UCSD-AML1 (cell line): ENCODE results near the gene GLG1.
"Not testable (repeated sequence)": the region's sequence is repeated elsewhere in the genome, so short reads cannot be mapped to it uniquely, and the experiment has no call there.

Experiments used
- DNase-seq: peaks from one replicate; lab custom pipeline; 2025; ENCODE audit not compliant: unreplicated experiment; lab: John Stamatoyannopoulos, UW

GLG1 gene

DNA sequence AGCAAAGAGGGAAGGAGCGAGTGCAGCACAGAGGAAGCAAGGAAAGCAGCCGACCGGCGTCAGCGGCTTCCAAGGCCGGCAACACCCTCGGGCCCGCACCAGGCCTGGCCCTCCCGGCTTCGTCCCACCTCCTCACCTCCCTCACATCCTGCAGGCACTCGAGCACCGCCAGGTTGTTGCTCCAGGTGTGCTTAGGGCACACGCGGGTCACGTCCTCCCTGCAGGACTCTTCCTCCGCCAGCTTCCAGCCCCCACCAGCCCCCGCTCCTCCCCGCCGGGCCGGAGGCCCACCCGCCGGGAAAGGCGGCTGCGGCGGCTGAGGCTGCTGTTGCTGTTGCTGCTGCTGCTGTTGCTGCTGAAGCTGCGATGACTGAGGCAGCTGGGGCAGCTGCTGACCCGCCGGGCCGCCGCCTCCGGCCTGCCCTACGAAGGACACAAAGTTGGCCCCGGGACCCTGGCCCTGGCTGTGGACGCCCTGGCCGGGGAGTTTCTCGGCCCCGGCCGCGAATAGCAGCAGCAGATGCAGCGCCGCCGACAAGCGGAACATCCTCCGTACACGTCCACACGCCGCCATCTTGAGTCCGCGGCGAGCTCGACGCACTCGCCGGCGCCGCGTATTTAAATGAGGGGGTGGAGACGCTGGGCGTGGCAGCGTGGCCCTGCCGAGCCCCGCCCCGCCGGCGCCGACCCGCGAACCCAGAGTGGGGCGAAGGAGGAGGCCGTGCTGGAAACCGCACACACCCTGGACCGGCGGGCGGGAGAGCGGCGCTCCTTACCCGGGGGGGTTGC, at the start of gene GLG1:
GLG1 (minus strand) TSS at position 594 of the 789 bp plus-strand sequence; CDS start at position 574, 20 bp downstream.
- DNase-seq = peak; percentile 91

DNA sequence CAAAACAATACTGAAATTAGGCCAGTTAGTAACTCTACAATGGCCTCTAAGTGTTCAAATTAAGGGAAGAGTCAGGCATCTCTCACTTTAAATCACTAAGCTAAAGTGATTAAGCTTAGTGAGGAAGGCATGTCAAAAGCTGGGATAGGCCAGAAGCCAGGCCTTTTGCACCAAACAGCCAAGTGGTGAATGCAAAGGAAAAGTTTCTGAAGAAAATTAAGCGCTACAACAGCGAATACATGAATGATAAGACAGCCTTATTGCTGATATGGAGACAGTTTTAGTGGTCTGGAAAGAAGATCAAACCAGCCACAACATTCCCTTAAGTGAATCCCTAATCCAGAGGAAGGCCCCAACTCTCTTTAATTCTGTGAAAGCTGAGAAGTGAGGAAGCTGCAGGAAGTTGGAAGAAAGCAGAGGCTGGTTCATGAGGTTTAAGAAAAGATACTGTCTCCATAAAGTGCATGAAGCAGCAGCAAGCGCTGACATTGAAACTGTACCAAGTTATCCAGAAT, 47.7 kb upstream of the GLG1 start:
- no peak for DNase-seq

DNA sequence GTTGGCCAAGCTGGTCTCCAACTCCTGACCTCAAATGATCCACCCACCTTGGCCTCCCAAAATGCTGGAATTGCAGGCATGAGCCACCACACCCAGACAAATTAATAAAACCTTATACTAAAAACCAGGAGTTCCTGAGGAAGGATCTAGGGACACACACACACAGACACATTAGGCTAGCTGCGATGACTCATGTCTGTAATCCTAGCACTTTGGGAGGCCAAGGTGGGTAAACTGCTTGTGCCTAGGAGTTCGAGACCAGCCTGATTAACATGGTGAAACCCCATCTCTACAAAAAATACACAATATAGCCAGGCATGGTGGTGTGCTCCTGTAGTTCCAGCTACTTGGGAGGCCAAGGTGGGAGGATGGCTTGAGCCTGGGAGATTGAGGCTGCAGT, 46.0 kb upstream of the GLG1 start:
- DNase-seq = not testable (repeated sequence)

DNA sequence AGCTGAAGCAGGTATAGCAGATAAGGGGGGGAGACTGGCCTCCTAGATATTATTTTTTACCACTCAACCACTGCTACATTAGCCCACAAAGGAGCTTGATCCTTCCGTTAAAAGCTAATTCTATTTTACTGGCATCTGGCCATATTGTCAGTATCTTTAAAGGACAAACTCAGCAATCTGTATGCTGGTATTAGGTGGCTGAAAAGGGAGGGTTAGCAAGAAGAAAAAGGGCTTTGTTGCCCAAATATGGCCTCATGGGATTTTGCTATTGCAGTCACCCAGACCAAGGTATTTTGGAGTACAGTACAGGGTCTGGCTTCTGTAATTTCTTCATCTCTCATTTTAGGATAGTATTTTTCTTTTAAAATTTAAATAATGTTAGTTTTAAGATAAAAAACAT, 45.3 kb upstream of the GLG1 start:
- no peak for DNase-seq

DNA sequence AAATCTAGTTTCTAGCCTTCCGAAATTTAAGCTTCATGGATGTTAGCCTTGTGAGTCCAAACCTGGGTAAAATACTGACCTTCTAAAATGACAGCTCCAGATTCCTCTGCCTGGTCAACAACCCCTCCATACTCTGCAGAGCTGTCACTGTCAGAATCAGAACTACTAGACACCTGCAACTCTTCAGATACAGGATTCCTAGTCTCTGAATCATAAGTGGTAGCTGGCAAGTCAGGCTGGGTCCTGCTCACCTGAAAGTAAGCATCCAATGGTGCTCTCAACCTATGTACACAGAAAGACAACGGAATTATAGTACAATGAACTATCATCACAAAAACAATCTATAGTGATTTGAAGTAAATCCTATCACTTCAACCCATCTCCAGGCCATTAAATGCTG, 44.9 kb upstream of the GLG1 start:
- no peak for DNase-seq

DNA sequence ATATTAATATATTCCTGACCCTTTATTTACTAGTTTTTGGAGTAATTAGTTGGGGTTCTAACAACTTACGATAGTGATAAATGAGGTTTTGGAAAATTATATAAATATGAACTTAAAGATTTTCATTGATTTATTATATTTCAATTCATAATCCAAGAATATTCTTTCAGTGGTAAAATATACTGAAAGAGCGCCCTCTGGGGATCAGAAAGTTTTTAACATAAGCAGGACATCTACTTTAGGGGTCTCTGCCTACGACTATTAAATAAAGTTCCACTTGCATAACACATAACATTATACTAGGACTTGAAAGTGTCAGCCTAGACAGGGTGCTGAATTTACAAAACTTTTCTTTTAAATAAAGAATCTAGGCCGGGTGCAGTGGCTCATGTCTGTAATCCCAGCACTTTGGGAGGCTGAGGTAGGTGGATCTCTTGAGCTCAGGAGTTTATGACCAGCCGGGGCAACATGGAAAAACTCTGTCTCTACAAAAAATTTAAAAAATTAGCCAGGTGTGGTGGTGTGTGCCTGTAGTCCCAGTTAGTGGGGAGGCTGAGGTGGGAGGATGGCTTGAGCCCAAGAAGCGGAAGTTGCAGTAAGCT, 44.2 kb upstream of the GLG1 start:
- DNase-seq = no peak

DNA sequence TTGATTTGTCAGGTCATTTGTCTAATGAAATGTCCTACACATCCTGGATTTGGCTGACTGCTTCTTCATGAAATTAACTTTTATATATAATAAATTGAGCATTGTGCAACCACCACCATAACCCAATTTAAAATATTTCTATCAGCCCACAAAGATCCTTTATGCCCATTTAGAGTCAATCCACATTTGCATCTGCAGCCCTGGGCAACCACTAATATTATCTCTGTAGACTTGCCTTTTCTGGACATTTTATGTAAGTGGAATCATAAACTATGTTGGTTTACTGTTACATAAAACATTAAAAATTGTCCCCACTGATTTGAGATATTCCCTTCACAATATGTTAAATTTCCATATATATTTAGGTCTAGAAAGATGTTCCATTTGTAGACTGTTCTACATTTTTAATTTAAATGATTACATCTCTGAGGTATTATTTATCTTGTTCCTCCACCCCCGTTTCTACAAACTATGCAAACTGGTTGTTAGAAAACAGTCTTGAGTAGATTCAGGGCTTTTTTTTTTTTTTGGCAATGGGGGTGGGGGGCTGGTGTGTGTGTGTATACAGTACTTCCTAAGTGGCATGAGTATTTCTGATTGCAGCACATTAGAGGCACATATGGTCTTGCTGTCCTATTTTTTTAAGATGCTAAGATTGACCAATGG, 43.1 kb upstream of the GLG1 start:
- DNase-seq = no peak

DNA sequence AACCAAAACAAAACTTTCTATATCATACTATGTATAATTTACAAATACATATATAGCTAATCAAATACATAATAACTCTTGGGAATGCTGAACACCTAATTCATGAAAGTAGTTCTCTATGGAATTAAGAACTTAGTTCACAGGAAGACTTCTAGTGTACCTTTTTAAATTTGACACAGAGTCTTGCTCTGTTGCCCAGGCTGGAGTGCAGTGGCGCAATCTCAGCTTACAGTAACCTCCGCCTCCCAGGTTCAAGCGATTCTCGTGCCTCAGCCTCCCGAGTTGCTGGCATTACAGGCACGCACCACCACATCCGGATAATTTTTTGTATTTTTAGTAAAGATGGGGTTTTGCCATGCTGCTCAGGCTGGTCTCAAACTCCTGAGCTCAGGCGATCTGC, 35.1 kb upstream of the GLG1 start:
- DNase-seq = no peak

DNA sequence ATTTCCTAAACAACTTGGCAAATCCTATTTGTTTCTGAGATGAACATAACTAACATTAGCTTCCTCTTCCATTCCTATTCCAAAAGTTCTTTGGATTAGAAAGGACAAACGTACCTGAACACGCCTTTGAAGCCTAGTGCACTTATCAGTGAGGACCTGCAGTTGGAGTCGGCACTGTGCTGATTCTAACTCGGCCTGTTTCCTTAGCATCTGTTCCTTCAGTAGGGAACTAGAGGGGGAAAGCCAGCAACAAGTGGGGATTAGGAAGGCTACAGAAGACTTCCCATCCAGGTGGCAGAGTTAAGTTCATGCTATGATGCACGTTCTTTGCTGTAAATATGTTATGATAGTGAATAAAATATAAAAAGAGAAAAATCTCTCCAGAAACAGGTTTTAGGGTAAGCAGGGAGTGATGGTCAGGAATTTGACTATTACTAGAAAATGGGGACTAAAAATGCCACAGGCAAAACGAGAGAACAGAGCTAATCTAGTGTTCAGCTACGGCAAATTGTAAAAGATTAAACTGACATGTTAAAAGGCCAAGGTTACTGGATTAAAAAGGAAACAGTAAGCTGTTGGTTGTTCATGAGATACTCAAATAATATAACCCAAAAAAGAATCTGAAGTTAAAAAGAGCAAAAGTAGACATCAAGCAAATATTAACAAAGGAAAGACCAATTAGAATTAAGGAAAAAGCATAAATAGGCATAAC, 31.0 kb upstream of the GLG1 start:
- DNase-seq = no peak

DNA sequence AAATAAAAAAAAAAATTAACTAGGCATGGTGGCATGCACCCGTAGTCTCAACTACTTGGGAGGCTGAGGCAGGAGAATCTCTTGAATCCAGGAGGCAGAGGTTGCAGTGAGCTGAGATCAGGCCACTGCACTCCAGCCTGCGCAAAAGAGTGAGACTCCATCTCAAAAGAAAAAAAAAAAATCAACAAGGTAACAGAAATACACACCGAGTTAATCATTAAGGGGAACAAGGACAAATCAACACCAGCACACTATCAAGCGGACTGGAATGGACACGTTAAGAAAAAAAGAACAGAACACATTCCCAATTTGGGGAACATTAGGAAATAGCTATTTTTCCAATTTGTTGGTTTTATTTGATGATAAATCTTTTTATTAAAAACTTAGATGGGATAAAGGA, 28.4 kb upstream of the GLG1 start:
- no peak for DNase-seq

DNA sequence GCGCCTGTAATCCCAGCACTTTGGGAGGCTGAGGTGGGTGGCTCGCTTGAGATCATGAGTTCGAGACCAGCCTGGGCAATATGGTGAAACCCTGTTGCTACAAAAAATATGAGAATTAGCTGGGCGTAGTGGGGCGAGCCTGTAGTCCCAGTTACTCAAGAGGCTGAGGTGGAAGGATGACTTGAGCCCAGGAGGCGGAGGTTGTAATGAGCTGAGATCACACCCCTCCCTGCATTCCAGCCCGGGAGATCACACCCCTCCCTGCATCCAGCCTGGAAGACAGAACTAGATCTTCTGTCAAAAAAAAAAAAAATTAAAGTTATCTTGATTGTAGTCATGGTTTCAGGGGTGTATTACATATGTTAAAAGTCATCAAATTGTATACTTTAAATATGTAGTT, 26.8 kb upstream of the GLG1 start:
- DNase-seq = no peak

DNA sequence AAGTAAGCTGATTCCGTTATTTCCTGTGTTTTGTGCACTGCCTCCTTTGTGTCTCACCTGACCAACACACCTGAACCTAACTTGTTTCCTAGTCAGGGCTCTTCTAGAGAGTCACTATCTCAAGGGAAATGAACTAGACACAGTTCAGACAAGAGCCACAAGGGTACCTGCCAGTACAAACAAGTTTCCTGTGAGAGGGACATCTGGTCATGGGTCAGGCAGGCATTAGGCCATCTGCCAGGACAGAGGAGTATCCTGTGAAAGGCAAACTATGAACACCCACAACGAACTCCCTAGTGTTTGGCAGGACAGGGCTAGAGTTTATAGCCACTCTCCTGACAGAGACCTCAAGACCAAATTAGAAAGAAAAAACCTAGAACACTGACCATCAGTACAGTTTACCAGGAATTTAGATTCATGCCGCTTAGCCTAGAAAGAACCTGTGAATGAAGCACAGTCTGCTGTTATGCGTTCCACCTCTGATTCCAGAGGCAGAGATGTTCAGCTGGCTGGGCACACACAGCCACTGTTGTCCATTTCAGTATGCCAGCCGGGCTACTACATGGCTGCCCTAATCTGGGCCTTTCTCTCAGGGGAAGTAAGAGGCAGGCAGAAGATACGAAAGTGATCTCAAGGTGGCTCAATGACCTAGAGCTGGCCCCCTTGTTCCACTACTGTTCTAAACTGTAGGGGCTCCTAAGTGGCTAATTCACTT, 20.7 kb upstream of the GLG1 start:
- DNase-seq = no peak

DNA sequence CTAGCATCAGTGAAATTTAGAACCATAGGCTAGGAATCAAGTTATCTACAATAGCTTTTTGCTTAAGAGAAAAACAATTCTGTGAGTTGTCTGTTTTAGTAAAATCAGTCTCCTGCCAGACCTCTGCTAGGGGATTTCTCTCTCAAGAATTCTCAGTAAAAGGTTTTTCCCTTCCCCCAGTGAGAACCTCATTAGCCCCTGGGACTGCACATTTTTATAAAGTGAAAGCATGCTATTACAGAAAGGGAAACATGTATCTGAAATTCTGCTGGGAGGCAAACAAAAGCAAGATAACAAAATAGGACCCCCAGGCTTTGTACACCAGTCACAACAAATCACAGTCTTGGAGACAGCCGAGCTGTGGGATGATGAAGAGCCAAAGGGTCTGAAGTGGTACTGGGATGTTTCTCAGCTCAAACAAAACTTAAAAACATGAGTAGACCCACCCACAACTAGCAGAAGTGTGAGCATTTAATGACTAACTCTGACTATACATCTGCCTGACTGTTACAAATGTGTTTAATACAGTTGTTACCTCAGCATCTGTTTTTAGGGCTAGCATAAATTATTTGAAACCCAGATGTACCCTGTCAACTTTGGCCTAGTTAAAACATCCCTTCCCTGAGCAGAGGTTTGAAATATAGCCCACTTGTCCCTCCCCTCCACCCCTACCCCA, 20.0 kb upstream of the GLG1 start:
- no peak for DNase-seq

DNA sequence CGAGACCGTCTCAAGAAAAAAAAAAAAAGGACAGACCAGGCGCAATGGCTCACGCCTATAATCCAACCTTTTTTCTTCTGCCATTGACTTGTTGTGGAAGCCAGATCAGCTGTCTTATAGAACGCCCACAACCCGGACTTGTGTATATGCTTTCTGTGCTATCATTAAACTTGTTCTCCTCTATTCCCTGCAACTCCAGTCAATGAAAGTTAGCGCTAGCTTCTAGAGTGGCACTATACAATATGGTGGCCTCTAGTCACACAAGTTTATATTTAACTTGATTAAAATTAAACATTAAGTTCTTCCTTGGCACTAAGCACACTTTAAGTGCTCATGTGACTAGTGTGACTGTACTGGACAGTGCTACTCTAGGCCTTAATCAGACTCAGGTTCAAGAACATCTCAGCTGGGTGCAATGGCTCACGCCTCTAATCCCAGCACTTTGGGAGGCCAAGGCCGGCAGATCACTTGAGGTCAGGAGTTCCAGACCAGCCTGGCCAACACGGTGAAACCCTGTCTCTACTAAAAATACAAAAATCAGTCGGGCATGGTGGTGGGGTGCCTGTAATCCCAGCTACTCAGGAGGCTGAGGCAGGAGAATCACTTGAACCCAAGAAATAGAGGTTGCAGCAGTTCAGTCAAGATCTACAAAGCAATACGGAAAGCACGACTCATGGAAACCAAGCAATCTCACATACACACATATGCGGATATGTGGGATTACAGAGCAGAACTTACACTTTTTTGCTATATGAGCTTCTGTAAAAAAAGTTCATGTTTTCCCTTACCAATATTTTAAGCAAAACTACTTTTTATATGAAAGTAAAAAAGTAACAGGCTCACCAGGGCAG, 18.8 kb upstream of the GLG1 start:
- no peak for DNase-seq

DNA sequence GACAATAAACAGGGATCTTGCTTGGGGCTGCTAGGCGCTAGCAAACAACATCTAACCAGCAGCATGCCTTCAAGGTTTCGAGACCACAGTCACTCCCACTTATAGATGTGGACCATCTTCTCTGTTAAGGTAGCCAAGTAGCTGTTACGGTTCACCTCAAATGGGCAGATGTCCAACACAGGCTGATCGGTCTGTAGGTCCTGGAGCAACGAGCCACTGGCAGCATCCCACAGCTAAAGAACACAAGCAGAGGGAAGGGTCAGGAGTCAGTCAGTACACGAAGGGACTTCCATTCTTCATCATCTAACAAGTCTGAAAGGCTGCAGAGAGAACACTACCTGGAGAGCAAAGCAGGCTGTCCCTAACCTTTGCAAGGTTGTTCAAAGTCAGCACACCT, 16.9 kb upstream of the GLG1 start:
- DNase-seq = no peak

DNA sequence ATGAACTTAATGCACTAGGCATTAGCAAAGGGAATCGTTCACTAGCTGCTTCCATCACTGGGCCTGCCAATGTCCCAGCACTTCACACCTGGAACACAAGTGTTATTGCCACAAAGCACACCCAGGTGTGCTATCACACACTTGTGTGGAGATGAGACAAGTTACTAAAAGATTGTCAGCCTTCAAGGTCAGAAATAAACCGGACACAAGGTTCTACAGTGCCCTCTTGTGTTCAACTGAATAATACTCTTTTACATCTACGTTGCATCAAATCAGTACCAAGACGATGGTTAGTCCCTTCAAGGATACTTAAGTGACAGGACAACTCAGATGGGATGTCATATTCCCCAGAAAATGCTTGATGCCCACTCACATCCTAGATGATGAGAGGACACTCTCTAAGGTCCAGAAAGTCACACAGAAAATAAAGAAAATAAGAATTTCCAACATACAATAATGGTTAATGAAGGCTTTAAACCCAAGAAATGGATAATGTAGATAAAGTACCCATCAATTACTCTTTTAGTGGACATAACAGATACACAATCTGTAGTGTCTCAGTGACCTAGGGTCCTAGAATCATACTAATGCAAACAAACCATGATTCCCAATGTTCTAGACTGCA, 16.4 kb upstream of the GLG1 start:
- peak; percentile 12 for DNase-seq

DNA sequence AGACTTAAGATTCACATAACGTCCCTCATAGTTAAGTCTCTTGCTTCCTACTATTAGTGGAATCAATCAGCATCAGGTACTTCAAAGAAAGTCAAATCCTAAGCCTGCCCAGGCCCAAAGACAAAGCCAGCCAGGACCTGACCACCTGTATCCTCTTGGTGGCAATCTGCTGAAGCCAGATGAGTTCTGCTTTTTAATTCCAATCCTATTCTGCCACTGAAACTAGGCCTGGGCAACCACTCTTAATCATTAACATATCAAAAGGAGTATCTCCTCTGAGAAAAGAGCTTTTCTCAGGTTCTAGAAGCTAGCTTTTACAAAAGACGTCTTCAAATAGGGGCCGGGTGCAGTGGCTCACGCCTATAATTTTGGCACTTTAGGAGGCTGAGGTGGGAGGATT, 15.1 kb upstream of the GLG1 start:
- no peak for DNase-seq

DNA sequence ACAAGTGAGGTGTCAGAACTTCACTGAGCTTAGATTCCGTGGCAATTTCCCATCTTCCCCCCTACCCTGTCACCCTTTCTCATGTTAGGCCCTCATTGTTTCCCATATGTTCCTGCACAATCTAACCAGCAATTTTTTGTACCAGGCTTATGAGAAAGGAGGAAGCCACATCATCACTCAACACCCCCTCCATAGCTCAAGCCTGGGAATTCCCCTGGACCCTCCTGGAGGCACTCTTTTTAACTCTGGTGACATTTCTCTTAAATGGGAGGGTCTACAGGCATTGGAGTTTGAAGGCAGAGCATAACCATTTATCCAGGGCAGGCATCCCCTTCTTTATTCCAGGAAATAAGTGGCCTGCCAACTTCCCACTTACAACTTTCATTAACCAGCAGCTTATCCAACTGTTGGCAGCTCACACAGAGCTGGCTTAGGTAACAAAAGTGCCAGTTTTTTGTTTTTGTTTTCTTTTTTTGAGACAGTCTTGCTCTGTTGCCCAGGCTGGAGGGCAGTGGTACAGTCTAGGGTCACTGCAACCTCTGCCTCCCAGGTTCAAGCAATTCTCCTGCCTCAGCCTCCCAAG, 10.4 kb upstream of the GLG1 start:
- DNase-seq = no peak

DNA sequence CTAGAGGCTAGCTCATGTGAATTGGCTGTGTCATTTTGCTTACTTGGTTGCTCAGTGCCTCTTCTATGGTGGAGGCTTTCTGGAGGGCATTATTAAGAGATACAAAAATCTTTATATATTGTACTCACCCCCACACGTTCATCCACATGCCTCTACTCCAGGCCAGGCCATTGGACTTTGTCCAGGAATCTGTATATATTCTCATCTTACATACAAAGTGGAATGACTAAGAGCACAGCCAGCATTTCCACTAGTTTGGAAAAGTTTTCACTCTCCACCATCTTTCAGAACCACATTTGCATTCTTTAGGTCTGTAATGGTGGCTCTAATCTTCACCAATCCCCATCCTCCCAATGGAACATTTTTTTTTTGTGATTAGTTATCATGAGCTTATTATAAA, 4.8 kb upstream of the GLG1 start:
- DNase-seq = no peak
